ENCODE data around the gene RAB41.
"Not testable (repeated sequence)": the region's sequence is repeated elsewhere in the genome, so short reads cannot be mapped to it uniquely, and the experiment has no call there.

RAB41 gene

GRCh38 chrX:70322784-70323183, 40.8 kb downstream of the RAB41 start:
- TF ChIP-seq CTCF (IDR thresholded peaks at IDR 0.05; ENCODE audit: insufficient read depth, low read length) (no peak), REST (IDR thresholded peaks at IDR 0.05; ENCODE audit: insufficient replicate concordance, low read depth) (no peak), POLR2AphosphoS5 (IDR thresholded peaks at IDR 0.05; ENCODE audit: low read depth) (no peak), GABPA (IDR thresholded peaks at IDR 0.05; ENCODE audit: low read depth) (no peak), SPI1 (IDR thresholded peaks at IDR 0.05; ENCODE audit: borderline replicate concordance, low read depth) (no peak)
- no peaks in the 10 kb centered on the region for H3K27me3 ChIP-seq (ENCODE audit: insufficient read depth, poor library complexity, severe bottlenecking)
- no peak overlapping the region for H3K27ac ChIP-seq (replicated peaks)
- H3K4me3 ChIP-seq (replicated peaks; ENCODE audit: insufficient read depth, low read length) = no peak overlapping the region
- DNase-seq (ENCODE audit: low read depth in 1 of 2, low spot score in 1 of 2) = no peak

GRCh38 chrX:70323628-70324027, 41.7 kb downstream of the RAB41 start:
- H3K27me3 ChIP-seq (ENCODE audit: insufficient read depth, poor library complexity, severe bottlenecking); H3K4me3 ChIP-seq (replicated peaks; ENCODE audit: insufficient read depth, low read length); H3K27ac ChIP-seq (replicated peaks); DNase-seq (ENCODE audit: low read depth in 1 of 2, low spot score in 1 of 2): not testable (repeated sequence)

- Histone ChIP-seq H3K27ac (replicated peaks) (no peak overlapping the region), H3K4me3 (replicated peaks; ENCODE audit: insufficient read depth, low read length) (no peak overlapping the region), H3K27me3 (ENCODE audit: insufficient read depth, poor library complexity, severe bottlenecking) (no peaks in the 10 kb centered on the region)
- DNase-seq (ENCODE audit: low read depth in 1 of 2, low spot score in 1 of 2) = no peak
- TF ChIP-seq REST (IDR thresholded peaks at IDR 0.05; ENCODE audit: insufficient replicate concordance, low read depth) (no peak), SPI1 (IDR thresholded peaks at IDR 0.05; ENCODE audit: borderline replicate concordance, low read depth) (no peak), POLR2AphosphoS5 (IDR thresholded peaks at IDR 0.05; ENCODE audit: low read depth) (no peak), GABPA (IDR thresholded peaks at IDR 0.05; ENCODE audit: low read depth) (no peak), CTCF (IDR thresholded peaks at IDR 0.05; ENCODE audit: insufficient read depth, low read length) (no peak)
These were observed 42.4 kb downstream of the RAB41 start for GRCh38 chrX:70324326-70324725.

GRCh38 chrX:70331161-70331560, 49.2 kb downstream of the RAB41 start:
- DNase-seq (ENCODE audit: low read depth in 1 of 2, low spot score in 1 of 2) = no peak
- H3K27me3 ChIP-seq (ENCODE audit: insufficient read depth, poor library complexity, severe bottlenecking) = no peaks in the 10 kb centered on the region
- H3K27ac ChIP-seq (replicated peaks) = no peak overlapping the region
- H3K4me3 ChIP-seq (replicated peaks; ENCODE audit: insufficient read depth, low read length) = no peak overlapping the region
- TF ChIP-seq GABPA (IDR thresholded peaks at IDR 0.05; ENCODE audit: low read depth) (no peak), REST (IDR thresholded peaks at IDR 0.05; ENCODE audit: insufficient replicate concordance, low read depth) (no peak), CTCF (IDR thresholded peaks at IDR 0.05; ENCODE audit: insufficient read depth, low read length) (no peak), SPI1 (IDR thresholded peaks at IDR 0.05; ENCODE audit: borderline replicate concordance, low read depth) (no peak), POLR2AphosphoS5 (IDR thresholded peaks at IDR 0.05; ENCODE audit: low read depth) (no peak)

All from HL-60 (cell line).